ENCODE data around the gene HAUS7. TPM values are rescaled to one million over a fixed set of nuclear protein-coding genes. Genes with fewer than 3 reads are reported as not detected.

HAUS7 gene
- total and polyA plus RNA-seq, 2 of the 8 experiments (the other 6 are each of a cell fraction or from before 2014, with no cell fraction given): 45.4 to 54.0 TPM

DNA sequence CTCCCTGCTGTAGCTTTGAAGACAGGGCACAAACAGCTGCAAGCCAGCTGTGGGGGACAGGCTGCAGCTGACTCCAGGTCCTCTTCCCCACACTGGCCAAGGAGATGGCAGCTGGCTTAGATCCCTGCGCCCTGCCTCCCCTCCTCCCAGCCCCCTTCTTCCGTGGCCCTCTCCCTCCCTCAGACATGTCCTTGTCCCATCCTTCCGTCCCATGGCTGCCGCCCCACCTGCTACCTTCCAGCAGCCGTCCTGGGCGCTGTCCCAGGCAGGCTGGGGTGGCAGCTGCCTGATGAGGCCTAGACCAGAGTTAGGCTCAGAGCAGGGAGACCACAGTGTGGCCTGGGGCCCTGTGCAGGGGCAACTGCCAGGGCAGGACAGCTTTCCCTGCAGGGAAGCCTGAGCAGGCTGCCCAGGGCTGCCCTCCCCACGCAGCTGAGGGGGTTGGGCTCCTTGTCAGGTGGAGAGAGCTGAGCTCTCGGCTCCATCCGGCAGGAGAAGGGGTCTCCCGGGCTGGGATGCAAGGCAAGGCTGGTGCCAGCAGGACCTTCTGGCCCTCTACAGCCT is 21.1 kb upstream of the HAUS7 start:
- H2AK5ac ChIP-seq (ENCODE audit: low read depth, low read length): no peak overlapping the region
- CTCF ChIA-PET (ENCODE audit: partially characterized antibody): interaction anchor here (0.5 to 7.5 kb wide), 5 partner anchors 9 to 19 kb away, joined by 3 to 50 read pairs (median 4); partner anchors contain the start of gene HAUS7
- no peak overlapping the region for H3K27ac ChIP-seq (ENCODE audit: low read depth, low read length)
- no peak overlapping the region for H3K23ac ChIP-seq (ENCODE audit: insufficient read length)
- no peaks in the 10 kb centered on the region for H3K36me3 ChIP-seq (ENCODE audit: control insufficient read depth in 2 of 4, insufficient read depth in 4 of 4, low read length in 3 of 4)
- no peak overlapping the region for H3K56ac ChIP-seq (replicated peaks; ENCODE audit: insufficient read length, low read depth, low read length)
- H2BK12ac ChIP-seq (ENCODE audit: low read depth, low read length): peak overlapping the region; percentile 39; the same call in 1 of the 2 replicates
- H3K4me2 ChIP-seq (ENCODE audit: insufficient read depth in 1 of 2, low read depth in 2 of 2, low read length in 2 of 2): 0 out of 4 replicates have a peak overlapping the region, but pooled peaks of 1 of the 2 experiments have one; percentile 7
- H3K18ac ChIP-seq (ENCODE audit: extremely low read depth, low read length): no peak overlapping the region
- 80% methylated on average over 1 of the region's 10 CpGs; no CpG with 5 or more reads in 1 of the 2 experiments for WGBS, 2 experiments (ENCODE audit: extremely low coverage in 1 of 2, insufficient coverage in 1 of 2, insufficient read length in 1 of 2, insufficient replicate concordance in 2 of 2, low coverage in 1 of 2, low lambda C conversion rate in 2 of 2, missing lambda C conversion rate in 1 of 2)
- no peak overlapping the region for H4K91ac ChIP-seq (replicated peaks; ENCODE audit: insufficient read length, low read length)
- no peak for DNase-seq (ENCODE audit: low read depth in 1 of 2, low spot score in 2 of 2)
- TF ChIP-seq POLR2AphosphoS5 (IDR thresholded peaks at IDR 0.05; ENCODE audit: low read depth, low read length): no peak
- TF ChIP-seq SP2 (IDR thresholded peaks at IDR 0.05; ENCODE audit: low read length): no peak
- TF ChIP-seq BRCA1 (IDR thresholded peaks at IDR 0.05; ENCODE audit: low read depth, low read length): no peak
- no peak for TF ChIP-seq RBBP5 (IDR thresholded peaks at IDR 0.05; ENCODE audit: borderline replicate concordance, low read depth, low read length)
- TF ChIP-seq EGR1 (IDR thresholded peaks at IDR 0.05; ENCODE audit: borderline replicate concordance, low read depth, low read length): no peak
- no peak for TF ChIP-seq BACH1 (IDR thresholded peaks at IDR 0.05; ENCODE audit: low read length)
- no peak for TF ChIP-seq EZH2 (IDR thresholded peaks at IDR 0.05; ENCODE audit: low read depth, low read length, severe bottlenecking)
- TF ChIP-seq GTF2F1 (IDR thresholded peaks at IDR 0.05; ENCODE audit: borderline replicate concordance, low read depth, low read length): no peak
- TF ChIP-seq TAF1 (IDR thresholded peaks at IDR 0.05; ENCODE audit: low read depth, low read length): no peak
- no peak for TF ChIP-seq NRF1 (IDR thresholded peaks at IDR 0.05; ENCODE audit: low read depth, low read length)
- TF ChIP-seq TCF12 (IDR thresholded peaks at IDR 0.05; ENCODE audit: low read depth, low read length): no peak
- TF ChIP-seq SIN3A (conservative IDR thresholded peaks at IDR 0.05 in 1 of 2, IDR thresholded peaks at IDR 0.05 in 1 of 2; ENCODE audit: low read depth in 1 of 2, low read length in 2 of 2): no peak
- no peak overlapping the region for H2BK15ac ChIP-seq (ENCODE audit: low read length)
- peaks cover 0 to 18% (median 7%) of the 10 kb centered on the region in 4 experiments; a peak in 4 of 7 replicates for H3K4me1 ChIP-seq (replicated peaks in 1 of 4; ENCODE audit: control insufficient read depth in 3 of 4, insufficient read depth in 4 of 4, low read length in 3 of 4)
- no peak for FAIRE-seq
- POLR2A ChIA-PET (ENCODE audit: partially characterized antibody): interaction anchor here (1.5 kb wide), 1 partner anchor 18 kb away, joined by 4 read pairs; no protein-coding TSS in a partner anchor
- no peak overlapping the region for H3K4ac ChIP-seq (replicated peaks; ENCODE audit: insufficient read length, low read depth, low read length)
- no peak overlapping the region for H3K14ac ChIP-seq (ENCODE audit: insufficient read length)
- H3K23me2 ChIP-seq (ENCODE audit: low read depth, low read length): no peaks in the 10 kb centered on the region; the same call in 1 of the 2 replicates
- H4K8ac ChIP-seq (ENCODE audit: extremely low read depth, insufficient read depth, low read length): peak overlapping the region; percentile 25; the same call in 1 of the 2 replicates
- no peaks in the 10 kb centered on the region for H4K20me1 ChIP-seq (replicated peaks in 1 of 2; ENCODE audit: control insufficient read depth in 1 of 2, insufficient read depth in 2 of 2, low read length in 2 of 2)
- H2BK20ac ChIP-seq (ENCODE audit: low read length): no peak overlapping the region
- H2BK5ac ChIP-seq (ENCODE audit: low read depth, low read length): no peak overlapping the region
- H3K4me3 ChIP-seq (ENCODE audit: extremely low read depth in 1 of 4, insufficient read depth in 2 of 4, low read depth in 3 of 4, low read length in 4 of 4): no peak overlapping the region
- no peaks in the 10 kb centered on the region for H3K79me1 ChIP-seq (ENCODE audit: low read depth, low read length)
- H3K79me2 ChIP-seq (ENCODE audit: control insufficient read depth in 1 of 2, insufficient read depth in 2 of 2, low read length in 2 of 2): no peaks in the 10 kb centered on the region
- no peak overlapping the region for H2BK120ac ChIP-seq (replicated peaks; ENCODE audit: low read depth, low read length)
- H2AFZ ChIP-seq (ENCODE audit: low read length): no peak overlapping the region
- no peaks in the 10 kb centered on the region for H3K9me3 ChIP-seq (ENCODE audit: insufficient read depth in 2 of 2, low read depth in 1 of 2, low read length in 1 of 2)
- no peak overlapping the region for H4K5ac ChIP-seq (ENCODE audit: insufficient read length, low read depth, low read length)
- H3K27me3 ChIP-seq (replicated peaks in 1 of 4; ENCODE audit: control insufficient read depth in 3 of 4, extremely low read depth in 1 of 4, insufficient read depth in 3 of 4, low read length in 3 of 4): peaks cover 0 to 2% (median 0%) of the 10 kb centered on the region in 4 experiments; a peak in 5 of 7 replicates
- H3K9ac ChIP-seq (replicated peaks in 1 of 4; ENCODE audit: extremely low read depth in 1 of 4, low read depth in 3 of 4, low read length in 3 of 4): no peak overlapping the region
